Small intestine (tissue), 7 donors: ENCODE measurements around the gene SPIN1. TPM values are rescaled to one million over a fixed set of nuclear protein-coding genes. Genes with fewer than 3 reads are reported as not detected.

ENCODE experiments used
- DNase-seq, 2 donors: peaks; one replicate each; pipeline versions ENCODE4 v3.0.0 to v3.0.0-alpha.2; 2013
- FAIRE-seq: peaks from 2 replicates; lab custom pipeline; 2012; peaks lifted over from hg19 to GRCh38; lab: Jason Lieb, UNC
- H3K27ac ChIP-seq, 3 donors: one replicate each; pipeline ENCODE4 v1.5.1; 2013; ENCODE audit warnings: low read length in 2 of 3, mild to moderate bottlenecking in 2 of 3, control low read depth in 1 of 3, inconsistent platforms in 1 of 3, low read depth in 1 of 3, moderate library complexity in 1 of 3
- H3K27me3 ChIP-seq, 3 donors: one replicate each; pipeline ENCODE4 v1.6.1; 2013; ENCODE audit warnings: low read length in 3 of 3, inconsistent platforms in 1 of 3; ENCODE audit not compliant: control insufficient read depth in 3 of 3, insufficient read depth in 3 of 3
- H3K36me3 ChIP-seq, 3 donors: one replicate each; pipeline ENCODE4 v1.6.1; 2013; ENCODE audit warnings: low read length in 3 of 3, inconsistent platforms in 1 of 3, low read depth in 1 of 3, mild to moderate bottlenecking in 1 of 3, moderate library complexity in 1 of 3; ENCODE audit not compliant: control insufficient read depth in 3 of 3, insufficient read depth in 2 of 3
- H3K4me1 ChIP-seq, 3 donors: one replicate each; pipeline ENCODE4 v1.6.1; 2013; ENCODE audit warnings: low read length in 2 of 3, inconsistent platforms in 1 of 3, low read depth in 1 of 3, mild to moderate bottlenecking in 1 of 3, moderate library complexity in 1 of 3; ENCODE audit not compliant: control insufficient read depth in 3 of 3, insufficient read depth in 2 of 3
- H3K4me3 ChIP-seq, 3 donors: one replicate each; pipeline ENCODE4 v1.5.1; 2013; ENCODE audit warnings: low read length in 3 of 3, control low read depth in 1 of 3, inconsistent platforms in 1 of 3, low read depth in 1 of 3, mild to moderate bottlenecking in 1 of 3, moderate library complexity in 1 of 3
- H3K9me3 ChIP-seq, 2 donors: one replicate each; pipeline ENCODE4 v1.6.1; 2013; ENCODE audit warnings: low read depth in 1 of 2, low read length in 1 of 2; ENCODE audit not compliant: control insufficient read depth in 2 of 2, insufficient read depth in 1 of 2
- WGBS, 3 donors: extraction: QIAGEN DNeasy Blood & Tissue Kit; methylation state at CpG; one replicate each; pipeline ENCODE4 v1.1.7; 2013; 5-methylcytosine and 5-hydroxymethylcytosine counted together
- polyA plus RNA-seq, 4 donors: library from polyadenylated mRNA; stranded (reverse) in 3 of 4; unstranded in 1 of 4; fragments of 200-250 nt in 3 of 4; fragments of 120-200 nt in 1 of 4; gene quantifications; one replicate each; pipeline versions ENCODE4 v1.2.1 to v1.2.3, GENCODE V29; 2013
- donor health status: healthy with polysubstance abuse.
- donor health status: control.
- donor health status: control.
- donor health status: Bipolar disorder and iron deficiency.
- donor health status: healthy.

SPIN1 gene
- polyA plus RNA-seq, 4 donors, result 22.1 to 82.1 (median 24.3) TPM

GRCh38 chr9:88464851-88465250 lies 76.6 kb downstream of the SPIN1 start:
- no peak for FAIRE-seq
- no peak for DNase-seq
- 83 to 94% (median 85%) methylated on average over 1 of the region's 1 CpG for WGBS, 3 donors

GRCh38 chr9:88468226-88468625 lies 80.0 kb downstream of the SPIN1 start:
- Histone ChIP-seq H3K9me3 (no peaks in the 10 kb centered on the region), H3K36me3 (peaks cover 3 to 27% (median 9%) of the 10 kb centered on the region in 3 donors), H3K27ac (no peak overlapping the region), H3K4me3 (no peak overlapping the region), H3K4me1 (no peaks in the 10 kb centered on the region), H3K27me3 (no peaks in the 10 kb centered on the region)
- no peak for FAIRE-seq
- DNase-seq, result no peak
- WGBS, 3 donors, result 90 to 99% (median 99%) methylated on average over 9 of the region's 9 CpGs

More at GRCh38 chr9:88464851-88465250, 76.6 kb downstream of the SPIN1 start:
- no peaks in the 10 kb centered on the region for H3K27me3 ChIP-seq
- peaks cover 0 to 24% (median 8%) of the 10 kb centered on the region in 3 donors for H3K36me3 ChIP-seq
- H3K9me3 ChIP-seq, result no peaks in the 10 kb centered on the region
- H3K4me3 ChIP-seq, result no peak overlapping the region
- no peak overlapping the region for H3K27ac ChIP-seq
- H3K4me1 ChIP-seq, result no peaks in the 10 kb centered on the region

GRCh38 chr9:88476491-88477271 lies 88.4 kb downstream of the SPIN1 start:
- WGBS, 3 donors, result 70 to 86% (median 75%) methylated on average over 11 of the region's 11 CpGs
- DNase-seq (no peak), FAIRE-seq (no peak)
- Histone ChIP-seq H3K9me3 (no peaks in the 10 kb centered on the region), H3K4me1 (no peaks in the 10 kb centered on the region), H3K27me3 (no peaks in the 10 kb centered on the region), H3K36me3 (peaks cover 3 to 26% (median 10%) of the 10 kb centered on the region in 3 donors), H3K27ac (no peak overlapping the region), H3K4me3 (no peak overlapping the region)

GRCh38 chr9:88477300-88477751 lies 89.1 kb downstream of the SPIN1 start:
- Histone ChIP-seq H3K9me3 (no peaks in the 10 kb centered on the region), H3K36me3 (peaks cover 0 to 27% (median 10%) of the 10 kb centered on the region in 3 donors), H3K4me3 (no peak overlapping the region), H3K4me1 (no peaks in the 10 kb centered on the region), H3K27ac (no peak overlapping the region), H3K27me3 (no peaks in the 10 kb centered on the region)
- FAIRE-seq (no peak), DNase-seq (no peak)
- 75 to 93% (median 77%) methylated on average over 3 of the region's 3 CpGs for WGBS, 3 donors

- H3K4me3 ChIP-seq, result no peak overlapping the region
- no peaks in the 10 kb centered on the region for H3K27me3 ChIP-seq
- no peak for DNase-seq
- H3K4me1 ChIP-seq, result no peaks in the 10 kb centered on the region
- 91 to 95% (median 95%) methylated on average over 3 of the region's 3 CpGs for WGBS, 3 donors
- no peaks in the 10 kb centered on the region for H3K9me3 ChIP-seq
- FAIRE-seq, result no peak
- H3K27ac ChIP-seq, result no peak overlapping the region
- peaks cover 0 to 24% (median 10%) of the 10 kb centered on the region in 3 donors for H3K36me3 ChIP-seq
Measured at GRCh38 chr9:88478246-88478645, 90.0 kb downstream of the SPIN1 start.

- Histone ChIP-seq H3K9me3 (no peaks in the 10 kb centered on the region), H3K27me3 (no peaks in the 10 kb centered on the region), H3K4me3 (no peak overlapping the region), H3K27ac (no peak overlapping the region), H3K4me1 (no peaks in the 10 kb centered on the region), H3K36me3 (peaks cover 0 to 18% (median 3%) of the 10 kb centered on the region in 3 donors)
- WGBS, 3 donors, result 79 to 98% (median 92%) methylated on average over 4 of the region's 4 CpGs
- FAIRE-seq, result no peak
- DNase-seq, result no peak
Measured at GRCh38 chr9:88481933-88482332, 93.7 kb downstream of the SPIN1 start.

- Histone ChIP-seq H3K4me3 (no peak overlapping the region), H3K27ac (no peak overlapping the region), H3K27me3 (no peaks in the 10 kb centered on the region), H3K9me3 (no peaks in the 10 kb centered on the region), H3K4me1 (no peaks in the 10 kb centered on the region), H3K36me3 (peaks cover 0 to 7% (median 2%) of the 10 kb centered on the region in 3 donors)
- WGBS, 3 donors, result 92 to 97% (median 96%) methylated on average over 4 of the region's 4 CpGs
- DNase-seq (no peak), FAIRE-seq (no peak)
Measured at GRCh38 chr9:88488166-88488565, 99.9 kb downstream of the SPIN1 start.

- FAIRE-seq (no peak), DNase-seq (no peak)
- no peak overlapping the region for H3K4me3 ChIP-seq
- WGBS, 3 donors, result 92 to 97% (median 94%) methylated on average over 17 of the region's 17 CpGs
- peaks cover 0 to 2% (median 0%) of the 10 kb centered on the region in 3 donors for H3K36me3 ChIP-seq
- no peaks in the 10 kb centered on the region for H3K27me3 ChIP-seq
- no peaks in the 10 kb centered on the region for H3K9me3 ChIP-seq
- no peaks in the 10 kb centered on the region for H3K4me1 ChIP-seq
- no peak overlapping the region for H3K27ac ChIP-seq
Measured at GRCh38 chr9:88494983-88495721, 106.9 kb downstream of the SPIN1 start.
